Measurements from ENCODE around the gene TMEM132D.

GRCh38 chr12:129911428-129912049 lies 7.7 kb upstream of the TMEM132D start:
- peak in 3 of 4 experiments; percentile 13 to 53 (median 27) for TF ChIP-seq CTCF (IDR thresholded peaks at IDR 0.05)
- TF ChIP-seq POLR2A (IDR thresholded peaks at IDR 0.05) = no peak
